CD14-positive monocyte (primary cell): ENCODE results near the gene LNPEP. TPM values are rescaled to one million over a fixed set of nuclear protein-coding genes. Genes with fewer than 3 reads are reported as not detected.
"Not testable (repeated sequence)": the region's sequence is repeated elsewhere in the genome, so short reads cannot be mapped to it uniquely, and the experiment has no call there.

Experiments used
- DNase-seq, 3 donors: peaks; one replicate each; pipeline ENCODE4 v3.0.0-alpha.2; 2011 to 2022
- H2AFZ ChIP-seq: 2 replicates; pipeline ENCODE4 v1.6.0; 2012; ENCODE audit warnings: mild to moderate bottlenecking, low read depth, low read length, inconsistent platforms; ENCODE audit not compliant: insufficient read depth, poor library complexity, severe bottlenecking
- H3K27ac ChIP-seq, 2 donors: 1 replicate in 1 of 2; 2 replicates in 1 of 2; pipeline ENCODE4 v1.5.1; 2012 to 2013; ENCODE audit warnings: low read length in 2 of 2, control low read depth in 1 of 2, inconsistent platforms in 1 of 2, low read depth in 1 of 2, mild to moderate bottlenecking in 1 of 2
- H3K27me3 ChIP-seq, 2 donors: one replicate each; pipeline versions ENCODE4 v1.6.0 to v1.6.1; 2011 to 2013; ENCODE audit warnings: low read length in 2 of 2; ENCODE audit not compliant: control insufficient read depth in 2 of 2, insufficient read depth in 2 of 2
- H3K36me3 ChIP-seq, 2 donors: replicated peaks in 1 of 2; 1 replicate in 1 of 2; 2 replicates in 1 of 2; pipeline versions ENCODE4 v1.5.1 to v1.6.1; 2012 to 2013; ENCODE audit warnings: low read length in 2 of 2, control low read depth in 1 of 2, inconsistent platforms in 1 of 2, mild to moderate bottlenecking in 1 of 2; ENCODE audit not compliant: insufficient read depth in 2 of 2, control insufficient read depth in 1 of 2
- H3K4me1 ChIP-seq, 2 donors: 1 replicate in 1 of 2; 2 replicates in 1 of 2; pipeline versions ENCODE4 v1.5.1 to v1.6.1; 2012 to 2013; ENCODE audit warnings: low read length in 2 of 2, control low read depth in 1 of 2, inconsistent platforms in 1 of 2, mild to moderate bottlenecking in 1 of 2, moderate library complexity in 1 of 2; ENCODE audit not compliant: insufficient read depth in 2 of 2, control insufficient read depth in 1 of 2
- H3K4me2 ChIP-seq: replicated peaks from 2 replicates; pipeline ENCODE3; 2012; ENCODE audit warnings: low read length, moderate library complexity, mild to moderate bottlenecking; ENCODE audit not compliant: poor library complexity, severe bottlenecking; ENCODE audit errors: extremely low read depth
- H3K4me3 ChIP-seq, 3 experiments: fragments of 200-600 bp in 1 of 3; sonication (generic) in 1 of 3; replicated peaks in 1 of 3; 1 replicate in 2 of 3; 2 replicates in 1 of 3; pipeline ENCODE4 v1.5.1; 2011 to 2013; ENCODE audit warnings: low read length in 3 of 3, mild to moderate bottlenecking in 3 of 3, control low read depth in 2 of 3, low read depth in 2 of 3, inconsistent platforms in 1 of 3, moderate library complexity in 1 of 3
- H3K79me2 ChIP-seq: 2 replicates; pipeline ENCODE4 v1.6.0; 2012; ENCODE audit warnings: mild to moderate bottlenecking, control low read depth, inconsistent platforms, low read length, moderate library complexity; ENCODE audit not compliant: insufficient read depth
- H3K9ac ChIP-seq: 2 replicates; pipeline ENCODE4 v1.6.0; 2017; ENCODE audit warnings: low read length, mild to moderate bottlenecking; ENCODE audit not compliant: insufficient read depth, poor library complexity, severe bottlenecking
- H3K9me3 ChIP-seq, 2 donors: replicated peaks in 1 of 2; 1 replicate in 1 of 2; 2 replicates in 1 of 2; pipeline versions ENCODE4 v1.5.1 to v1.6.1; 2012 to 2013; ENCODE audit warnings: low read length in 2 of 2, control low read depth in 1 of 2; ENCODE audit not compliant: control insufficient read depth in 1 of 2, insufficient read depth in 1 of 2
- H4K20me1 ChIP-seq: 2 replicates; pipeline ENCODE4 v1.6.0; 2012; ENCODE audit warnings: mild to moderate bottlenecking, low read length, control low read depth, moderate library complexity; ENCODE audit not compliant: insufficient read depth
- H3K27ac Mint-ChIP-seq, 7 donors: one replicate each; pipeline ENCODE4 v1.8.0; 2020; ENCODE audit warnings: mild to moderate bottlenecking in 7 of 7, mixed read lengths in 7 of 7, moderate library complexity in 6 of 7, inconsistent platforms in 2 of 7
- H3K27me3 Mint-ChIP-seq, 3 donors: one replicate each; pipeline ENCODE4 v1.8.0; 2021 to 2022; ENCODE audit warnings: low read depth in 3 of 3, mild to moderate bottlenecking in 3 of 3, mixed read lengths in 3 of 3, moderate library complexity in 3 of 3, inconsistent platforms in 1 of 3
- H3K36me3 Mint-ChIP-seq, 2 donors: one replicate each; pipeline ENCODE4 v1.8.0; 2020; ENCODE audit warnings: mixed read lengths in 2 of 2, inconsistent platforms in 1 of 2, mild to moderate bottlenecking in 1 of 2
- H3K4me1 Mint-ChIP-seq: one replicate; pipeline ENCODE4 v1.8.0; 2020; ENCODE audit warnings: mild to moderate bottlenecking, mixed read lengths
- H3K4me3 Mint-ChIP-seq, 2 donors: one replicate each; pipeline ENCODE4 v1.8.0; 2020; ENCODE audit warnings: mild to moderate bottlenecking in 2 of 2, mixed read lengths in 2 of 2, moderate library complexity in 1 of 2
- H3K9me3 Mint-ChIP-seq, 7 donors: one replicate each; pipeline ENCODE4 v1.8.0; 2020 to 2022; ENCODE audit warnings: mixed read lengths in 7 of 7, mild to moderate bottlenecking in 6 of 7, moderate library complexity in 6 of 7, inconsistent platforms in 2 of 7
- CTCF ChIP-seq: fragments of 200-600 bp; IDR thresholded peaks from one replicate; pipeline ENCODE4 v1.8.0; 2022; ENCODE audit warnings: antibody characterized with exemption, mild to moderate bottlenecking
- WGBS: methylation state at CpG from one replicate; pipeline ENCODE4 v1.1.5; 2013; ENCODE audit warnings: missing lambda C conversion rate; ENCODE audit not compliant: insufficient coverage; 5-methylcytosine and 5-hydroxymethylcytosine counted together
- intact Hi-C, 2 donors: fragments of 100-400 bp; cut with micrococcal nuclease; formaldehyde crosslinking; loops; one replicate each; pipeline versions ENCODE4 v1.15.0 to v1.15.1; 2023
- polyA plus RNA-seq, 3 donors: library from polyadenylated mRNA; depleted of rRNA in 1 of 3; unstranded in 2 of 3; stranded (reverse) in 1 of 3; fragments of 300-500 nt in 2 of 3; fragments of >200 nt in 1 of 3; fragmentation: Illumina TruSeq in 2 of 3; gene quantifications; 1 replicate in 2 of 3; 2 replicates in 1 of 3; pipeline ENCODE4 v1.2.3, GENCODE V29; 2012 to 2021

LNPEP gene
- polyA plus RNA-seq, 3 donors, result 9.2 to 22.5 (median 14.5) TPM

GRCh38 chr5:97077246-97077645, 141.4 kb downstream of the LNPEP start:
- peaks cover 41% of the 10 kb centered on the region for H3K4me1 Mint-ChIP-seq
- H3K9me3 Mint-ChIP-seq, result no peaks in the 10 kb centered on the region
- Histone ChIP-seq H3K4me3 (no peak overlapping the region), H3K27ac (no peak overlapping the region), H3K79me2 (no peaks in the 10 kb centered on the region), H3K4me2 (no peak overlapping the region), H3K9ac (no peak overlapping the region), H2AFZ (no peak overlapping the region), H3K27me3 (no peaks in the 10 kb centered on the region), H3K4me1 (peaks cover 26 to 48% of the 10 kb centered on the region in 2 donors), H4K20me1 (no peaks in the 10 kb centered on the region), H3K9me3 (no peaks in the 10 kb centered on the region), H3K36me3 (no peaks in the 10 kb centered on the region)
- H3K27me3 Mint-ChIP-seq, result peaks cover 0 to 5% (median 3%) of the 10 kb centered on the region in 3 donors
- no peak for DNase-seq
- no peak for TF ChIP-seq CTCF
- no peak overlapping the region for H3K4me3 Mint-ChIP-seq
- H3K36me3 Mint-ChIP-seq, result no peaks in the 10 kb centered on the region
- H3K27ac Mint-ChIP-seq, result peak overlapping the region in 1 of 7 donors; percentile 50
- intact Hi-C loops, result no loop called here
- 100% methylated on average over 1 of the region's 4 CpGs for WGBS

- Histone ChIP-seq H3K4me2 (peak overlapping the region; percentile 6), H3K4me1 (peaks cover 28 to 56% of the 10 kb centered on the region in 2 donors), H3K27ac (peak overlapping the region in 1 of 2 donors; percentile 92), H4K20me1 (no peaks in the 10 kb centered on the region), H3K9ac (peak overlapping the region; percentile 60), H3K36me3 (no peaks in the 10 kb centered on the region), H3K79me2 (no peaks in the 10 kb centered on the region), H3K4me3 (peak overlapping the region in 1 of 3 experiments; percentile 18), H3K9me3 (no peaks in the 10 kb centered on the region), H2AFZ (peak overlapping the region; percentile 2), H3K27me3 (no peaks in the 10 kb centered on the region)
- DNase-seq, result peak; percentile 27 to 82 (median 52)
- no CpG with 5 or more reads among the region's 4 CpGs for WGBS
- Mint-ChIP-seq H3K36me3 (no peaks in the 10 kb centered on the region), H3K27me3 (peaks cover 0 to 2% (median 0%) of the 10 kb centered on the region in 3 donors), H3K27ac (peak overlapping the region; percentile 26 to 97 (median 61)), H3K9me3 (peaks cover 0 to 1% (median 0%) of the 10 kb centered on the region in 7 donors), H3K4me3 (peak overlapping the region in 1 of 2 donors; percentile 14), H3K4me1 (peaks cover 50% of the 10 kb centered on the region)
- intact Hi-C loops, result no loop called here
- no peak for TF ChIP-seq CTCF
Measured at GRCh38 chr5:97078958-97079743, 143.3 kb downstream of the LNPEP start.

- H3K79me2 ChIP-seq, H3K4me2 ChIP-seq, H4K20me1 ChIP-seq, H2AFZ ChIP-seq, H3K27me3 ChIP-seq, H3K36me3 Mint-ChIP-seq, H3K9me3 ChIP-seq, intact Hi-C loops, DNase-seq, H3K36me3 ChIP-seq, H3K27me3 Mint-ChIP-seq, H3K4me3 Mint-ChIP-seq: not testable (repeated sequence)
- 93% methylated on average over 20 of the region's 21 CpGs for WGBS
- peaks cover 4 to 10% (median 8%) of the 10 kb centered on the region in 7 donors for H3K9me3 Mint-ChIP-seq
- Histone ChIP-seq H3K9ac (peak overlapping the region; percentile 41), H3K4me3 (peak overlapping the region in 1 of 3 experiments; percentile 26), H3K27ac (peak overlapping the region; percentile 81 to 89), H3K4me1 (peaks cover 49 to 75% of the 10 kb centered on the region in 2 donors)
- H3K27ac Mint-ChIP-seq, result peak overlapping the region in 6 of 7 donors; percentile 25 to 73 (median 57)
- peaks cover 62% of the 10 kb centered on the region for H3K4me1 Mint-ChIP-seq
Measured at GRCh38 chr5:97084782-97085458, 149.0 kb downstream of the LNPEP start.
